Dermis lymphatic vessel endothelial cell (primary cell): Measurements from ENCODE around the gene ARHGEF4. TPM values are rescaled to one million over a fixed set of nuclear protein-coding genes. Genes with fewer than 3 reads are reported as not detected.

Experiments
- total RNA-seq: library from RNA; depleted of rRNA; stranded (reverse); fragments of >200 nt; gene quantifications from 2 replicates; pipeline ENCODE4 v1.2.1, GENCODE V29; 2014

The ARHGEF4 gene, protein sequence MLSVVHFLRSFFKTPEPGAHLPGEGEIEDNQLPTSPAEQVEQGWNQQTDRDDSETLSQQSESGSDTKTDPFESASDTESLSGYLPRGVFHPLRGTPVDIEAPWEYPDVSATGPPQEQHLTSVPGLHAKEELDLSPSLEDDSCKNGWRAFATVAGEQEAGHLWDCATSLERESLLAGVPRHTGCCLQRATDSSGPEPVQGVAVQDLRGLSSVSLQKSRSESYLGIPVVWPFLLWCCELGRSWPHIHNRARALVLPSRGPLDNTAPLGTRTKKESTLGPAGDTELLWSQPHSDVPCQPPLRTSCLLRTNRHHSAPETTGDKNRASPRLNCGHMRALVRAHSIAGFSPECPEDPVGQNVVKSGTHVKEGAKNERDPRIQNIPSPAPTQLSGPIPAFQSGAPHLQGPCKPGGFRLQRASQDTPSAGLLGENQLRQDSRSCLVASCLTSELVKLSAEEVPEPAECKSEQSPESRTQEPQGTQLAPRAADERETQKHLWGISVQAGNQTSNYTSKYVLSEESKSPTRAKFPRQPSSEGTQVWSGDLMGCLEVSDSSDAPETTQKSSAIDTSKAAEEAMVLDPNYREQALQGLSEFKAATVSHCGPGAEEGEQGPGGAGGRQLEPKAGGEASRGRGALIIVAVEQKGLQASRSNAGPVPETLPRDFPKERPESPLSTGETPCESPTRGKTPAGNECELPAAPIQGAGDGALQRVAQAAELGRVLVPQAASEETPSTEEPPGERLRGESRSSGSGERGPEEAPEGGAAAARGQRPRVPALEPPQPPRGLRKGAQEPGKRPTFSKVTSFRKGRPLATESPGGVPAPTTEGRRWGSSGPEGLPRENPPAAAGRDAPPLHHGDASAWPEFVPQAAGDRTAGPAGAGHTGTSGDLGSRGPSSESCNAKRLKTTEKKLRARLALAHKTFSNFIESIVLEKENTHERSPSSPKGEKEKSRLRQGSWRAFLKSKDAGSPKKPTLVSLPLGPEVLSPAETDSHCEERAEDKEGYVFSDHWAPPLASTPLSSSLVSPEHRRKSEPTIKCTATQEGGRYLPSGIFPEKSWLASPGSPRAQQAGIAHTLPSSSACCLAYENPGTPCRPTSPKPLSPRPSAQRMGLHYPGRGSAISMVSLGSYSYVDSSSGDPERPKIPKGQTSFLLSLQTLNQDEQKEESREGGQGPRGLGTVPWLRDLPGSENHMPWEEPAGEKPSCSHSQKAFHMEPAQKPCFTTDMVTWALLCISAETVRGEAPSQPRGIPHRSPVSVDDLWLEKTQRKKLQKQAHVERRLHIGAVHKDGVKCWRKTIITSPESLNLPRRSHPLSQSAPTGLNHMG (N-terminal part only)
- 0.09 and 0.98 TPM in 2 replicates for total RNA-seq

GRCh38 chr2:130836501-130837174, at the start of gene ARHGEF4:
Gene ARHGEF4 (plus strand): TSS chr2:130836914. CDS start chr2:130836954, 40 bp downstream.

DNA sequence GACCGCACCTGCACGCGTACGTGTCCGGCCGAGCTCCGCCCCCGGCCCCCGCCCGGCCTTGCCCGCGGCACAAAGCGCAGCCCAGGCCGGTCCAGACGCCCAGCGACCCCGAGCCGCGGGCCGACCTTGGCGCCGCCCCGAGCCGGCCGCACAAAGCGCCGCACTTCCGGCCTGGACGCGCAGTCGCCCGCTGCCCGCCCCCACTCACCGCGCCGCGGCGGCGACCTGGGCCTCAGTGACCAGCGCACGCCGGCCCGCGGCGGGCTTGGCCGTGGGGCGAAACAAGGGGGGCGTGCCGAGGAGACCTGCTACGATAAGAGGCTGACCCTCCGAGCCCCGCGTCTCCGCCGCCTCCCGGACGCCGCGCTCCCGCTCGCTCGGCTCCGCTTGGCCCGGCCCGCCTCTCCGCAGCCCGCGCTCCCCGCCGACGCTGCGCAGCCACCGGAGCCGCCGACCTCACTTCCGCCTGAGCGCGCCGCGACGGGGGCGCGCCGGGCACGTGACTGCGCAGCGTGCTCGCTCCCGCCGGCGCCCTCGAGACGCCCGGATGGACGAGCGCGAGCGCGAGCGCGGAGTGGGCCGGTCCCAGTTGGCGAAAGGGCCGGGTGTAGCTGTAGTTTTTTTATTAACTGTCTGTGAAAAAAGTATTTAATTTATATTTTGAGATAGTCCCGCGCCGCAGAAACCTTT, 256.4 kb downstream of the ARHGEF4 start, which contains the start of gene FAM168B:
TSS of gene FAM168B (minus strand) at position 455 of the 690 bp plus-strand sequence. CDS start 10,814 bp downstream, outside the sequence.

Other genes with a start within 250 kb of the ARHGEF4 start
- not detected in 2 replicates for gene CFC1, start 237.3 kb upstream of the ARHGEF4 start, total RNA-seq
- gene POTEJ, start 225.5 kb upstream of the ARHGEF4 start, total RNA-seq, result 0.26 and 1.1 TPM in 2 replicates
- not detected in 2 replicates for gene GPR148, start 107.8 kb upstream of the ARHGEF4 start, total RNA-seq
- not detected in 2 replicates for gene AMER3, start 81.4 kb upstream of the ARHGEF4 start, total RNA-seq